Vagina (tissue), 2 donors: Measurements from ENCODE around the gene ATP8A2.

ENCODE experiments used
- CTCF ChIP-seq, 3 experiments: fragments of 450-650 bp in 2 of 3; fragments of 200-600 bp in 1 of 3; sonication (generic) in 1 of 3; IDR thresholded peaks; one replicate each; pipeline ENCODE4 v1.5.1; 2017 to 2019; ENCODE audit warnings: antibody characterized with exemption in 3 of 3, mild to moderate bottlenecking in 2 of 3, moderate library complexity in 2 of 3
- POLR2A ChIP-seq, 2 donors: fragments of 450-650 bp; IDR thresholded peaks; one replicate each; pipeline ENCODE4 v1.6.1; 2017; ENCODE audit warnings: antibody characterized with exemption in 2 of 2, mild to moderate bottlenecking in 2 of 2, moderate library complexity in 2 of 2

DNA sequence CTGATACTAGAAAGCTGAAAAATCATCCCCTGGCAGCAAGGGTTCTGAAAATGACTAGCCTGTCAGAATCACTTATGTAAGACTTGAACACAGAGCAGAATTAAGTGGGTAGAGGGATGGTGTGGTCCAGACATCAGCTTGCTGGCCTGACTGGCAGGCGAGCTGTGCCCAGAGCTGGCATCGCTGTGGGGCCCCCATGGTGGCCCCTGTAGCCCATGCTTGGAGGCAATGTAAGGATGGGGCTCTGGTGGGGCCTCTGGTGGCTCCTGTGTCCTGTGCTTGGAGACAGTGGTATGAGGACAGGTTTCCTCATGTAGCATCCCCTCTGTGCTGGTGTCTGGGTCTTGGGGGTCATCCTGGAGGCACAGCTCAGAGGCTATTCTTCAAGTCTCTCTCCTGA is 347.9 kb downstream of the ATP8A2 start:
- no peak for TF ChIP-seq POLR2A (IDR thresholded peaks at IDR 0.05)
- TF ChIP-seq CTCF (IDR thresholded peaks at IDR 0.05): no peak
